Heart right ventricle (tissue), 16 donors: Measurements from ENCODE around the gene DBH. TPM values are rescaled to one million over a fixed set of nuclear protein-coding genes. Genes with fewer than 3 reads are reported as not detected.
"Not testable (repeated sequence)": the region's sequence is repeated elsewhere in the genome, so short reads cannot be mapped to it uniquely, and the experiment has no call there.

Experiments used
- ATAC-seq, 8 donors: fragments of 200-7000 bp; cut with Tn5 transposase; one replicate each; pipeline ENCODE4 v1.9.1; 2020; ENCODE audit warnings: mild to moderate bottlenecking in 8 of 8, moderate library complexity in 8 of 8, moderate number of reproducible peaks in 1 of 8
- DNase-seq, 2 donors: peaks; one replicate each; pipeline ENCODE4 v3.0.0-alpha.2; 2020
- H3K27ac ChIP-seq, 10 donors: fragments of 200-600 bp; sonication (generic) in 2 of 10; one replicate each; pipeline versions ENCODE4 v1.5.0 to v1.8.0; 2020 to 2022; ENCODE audit warnings: mild to moderate bottlenecking in 3 of 10
- H3K27me3 ChIP-seq, 7 donors: fragments of 200-600 bp; one replicate each; pipeline ENCODE4 v1.8.0; 2021 to 2022; ENCODE audit warnings: mild to moderate bottlenecking in 2 of 7
- H3K36me3 ChIP-seq, 9 donors: fragments of 200-600 bp; sonication (generic) in 1 of 9; one replicate each; pipeline versions ENCODE4 v1.5.0 to v1.8.0; 2020 to 2022; ENCODE audit warnings: mild to moderate bottlenecking in 2 of 9
- H3K4me1 ChIP-seq, 9 donors: fragments of 200-600 bp; sonication (generic) in 1 of 9; one replicate each; pipeline versions ENCODE4 v1.5.0 to v1.8.0; 2020 to 2022; ENCODE audit warnings: mild to moderate bottlenecking in 4 of 9
- H3K4me3 ChIP-seq, 10 donors: fragments of 200-600 bp; sonication (generic) in 2 of 10; one replicate each; pipeline versions ENCODE4 v1.5.0 to v1.8.0; 2020 to 2022; ENCODE audit warnings: mild to moderate bottlenecking in 7 of 10, moderate library complexity in 2 of 10
- H3K9me3 ChIP-seq, 11 donors: fragments of 200-600 bp in 10 of 11; sonication (generic) in 2 of 11; one replicate each; pipeline versions ENCODE4 v1.5.0 to v1.8.0; 2013 to 2022; ENCODE audit warnings: mild to moderate bottlenecking in 2 of 11, control low read depth in 1 of 11, moderate library complexity in 1 of 11
- CTCF ChIP-seq, 9 donors: fragments of 200-600 bp; sonication (generic) in 2 of 9; IDR thresholded peaks; one replicate each; pipeline versions ENCODE4 v1.5.0 to v1.8.0; 2021 to 2022; ENCODE audit warnings: antibody characterized with exemption in 9 of 9, mild to moderate bottlenecking in 5 of 9, moderate library complexity in 1 of 9
- WGBS, 2 donors: extraction: QIAGEN DNeasy Blood & Tissue Kit; methylation state at CpG; one replicate each; pipeline ENCODE4 v1.1.7; 2013; ENCODE audit warnings: inconsistent platforms in 1 of 2; 5-methylcytosine and 5-hydroxymethylcytosine counted together
- intact Hi-C, 10 donors: fragments of 100-400 bp; cut with DNase I; formaldehyde crosslinking; loops; one replicate each; pipeline versions ENCODE4 v1.11.1 to v1.14.2; 2022
- polyA plus RNA-seq, 2 donors: library from polyadenylated mRNA; stranded (reverse); fragments of 200-250 nt; gene quantifications; one replicate each; pipeline ENCODE4 v1.2.3, GENCODE V29; 2013
- total RNA-seq, 10 donors: library from RNA; stranded (reverse); fragmentation: NEBNext Ultra II Directional in 3 of 10; extraction: Animal tissue kit (Norgen Biotek cat#: 25700) in 3 of 10; gene quantifications; one replicate each; pipeline versions ENCODE4 v1.2.1 to v1.2.4, GENCODE V29; 2021 to 2023
- donor health status: Arrhythmogenic right ventricular cardiomyopathy.
- donor health status: ischemic (EF 13 %, LVEDD 7.1; RV severe dilation, severe dysfunction).
- donor health status: healthy with polysubstance abuse.
- donor health status: DM: no; HTN: yes; CAD: no.
- donor health status: DM: no; HTN: no; CAD: no.
- donor health status: ischemic (EF 25% LVEDD 6.9; RV normal size, moderate dysfunction).
- donor health status: ischemic (EF 25% LVEDD 5.7; RV mildly dilated, moderate dysfunction).
- donor health status: healthy.
- donor health status: DM: yes; HTN: yes; CAD: no.
- donor health status: Ischemic cardiomyopathy.
- donor health status: ischemic (EF 35%, LVEDD 5.7; RV mildly dilated, moderate dysfunction).
- donor health status: nonischemic (EF 11% LVEDD 7.7; RV severe dilation, severe dysfunction).
- donor health status: DM: yes; HTN: yes; CAD: no.
- donor health status: PGD.
- donor health status: ischemic (EF 29% LVEDD 5.4; RV normal size, mild dysfunction).
- donor health status: nonischemic (EF 23%, LVEDD 6.1; RV moderate dilation, normal function).

The DBH gene
- total and polyA plus RNA-seq, 12 donors = 0.01 to 0.09 TPM; not detected in 10

GRCh38 chr9:133671371-133671770 is 35.2 kb downstream of the DBH start:
- H3K36me3 ChIP-seq = no peaks in the 10 kb centered on the region
- peaks cover 0 to 6% (median 0%) of the 10 kb centered on the region in 11 donors for H3K9me3 ChIP-seq
- no peak for TF ChIP-seq CTCF (IDR thresholded peaks at IDR 0.05)
- no peak overlapping the region for H3K4me3 ChIP-seq
- H3K27me3 ChIP-seq = peaks cover 0 to 20% (median 0%) of the 10 kb centered on the region in 7 donors
- DNase-seq (no peak), ATAC-seq (no peak)
- peaks cover 0 to 21% (median 2%) of the 10 kb centered on the region in 9 donors for H3K4me1 ChIP-seq
- intact Hi-C loops = no loop called here
- WGBS, 2 donors = 89 to 95% methylated on average over 21 of the region's 21 CpGs
- no peak overlapping the region for H3K27ac ChIP-seq

DNA sequence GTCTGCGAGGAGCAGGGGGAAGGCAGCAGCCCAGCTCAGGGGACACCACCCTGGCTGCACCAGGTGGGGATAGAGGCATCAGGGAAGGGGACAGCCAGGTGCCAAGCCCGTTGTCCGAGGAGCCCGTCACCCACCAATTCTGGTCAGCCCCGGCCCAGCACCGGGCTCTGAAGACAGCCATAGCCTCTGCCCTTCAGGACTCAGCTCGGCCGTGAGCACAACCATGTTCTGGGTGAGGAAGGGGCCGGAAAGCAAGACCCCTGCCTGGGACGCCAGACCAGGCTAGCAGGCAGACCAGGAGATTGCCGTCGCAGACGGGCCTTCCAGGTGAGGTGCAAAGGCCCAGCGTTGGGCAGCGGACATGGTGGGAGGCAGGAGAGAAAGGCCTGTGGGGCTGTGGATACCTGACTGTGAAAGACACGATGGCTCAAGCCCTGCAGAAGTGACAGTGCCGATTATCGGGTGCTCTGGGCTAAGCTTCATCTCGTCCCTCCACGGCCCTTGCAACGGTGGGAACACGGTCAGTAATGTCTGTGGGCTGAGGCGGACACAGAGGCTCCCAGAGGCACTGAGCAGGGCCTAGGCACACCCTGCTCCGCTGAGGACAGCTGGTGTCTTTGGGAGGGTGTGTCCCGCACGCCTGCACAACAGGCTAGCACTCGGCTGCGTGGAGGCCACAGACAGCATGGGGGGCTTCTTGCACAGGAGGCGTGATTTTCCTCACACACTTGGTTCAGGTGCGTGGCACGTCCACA is 36.5 kb downstream of the DBH start:
- TF ChIP-seq CTCF (IDR thresholded peaks at IDR 0.05) = no peak
- WGBS, 2 donors = 89 to 93% methylated on average over 31 of the region's 31 CpGs
- Histone ChIP-seq H3K4me3 (no peak overlapping the region), H3K27ac (no peak overlapping the region), H3K36me3 (no peaks in the 10 kb centered on the region), H3K4me1 (peaks cover 0 to 11% (median 0%) of the 10 kb centered on the region in 9 donors), H3K27me3 (peaks cover 0 to 16% (median 0%) of the 10 kb centered on the region in 7 donors), H3K9me3 (peaks cover 0 to 6% (median 0%) of the 10 kb centered on the region in 11 donors)
- intact Hi-C loops = no loop called here
- ATAC-seq = peak in 2 of 8 donors; percentile 11 to 14
- no peak for DNase-seq

- 68 to 69% methylated on average over 9 of the region's 9 CpGs for WGBS, 2 donors
- intact Hi-C loops = no loop called here
- ATAC-seq = peak in 6 of 8 donors; percentile 28 to 60 (median 38)
These were observed 37.1 kb downstream of the DBH start for GRCh38 chr9:133673258-133673655.

DNA sequence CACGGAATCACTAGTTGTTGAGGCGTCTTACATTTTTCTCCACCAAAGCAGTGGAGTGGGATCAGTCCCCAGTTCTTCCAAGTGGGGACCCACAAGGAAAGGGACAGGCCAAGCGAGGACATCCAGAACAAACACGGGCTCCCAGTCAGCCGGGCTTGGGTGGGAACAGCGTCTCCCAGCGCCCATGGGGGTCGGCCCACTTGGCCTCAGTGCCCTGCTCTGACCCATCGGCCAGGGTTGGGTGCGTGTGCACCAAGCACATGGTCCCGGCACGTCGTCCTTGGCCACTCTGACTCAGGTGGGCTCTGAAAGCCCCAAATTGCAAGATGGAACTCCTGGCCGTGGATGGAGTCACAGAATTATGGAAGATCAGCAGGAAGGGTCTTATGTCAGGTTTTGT is 37.9 kb downstream of the DBH start:
- DNase-seq (no peak), ATAC-seq (no peak)
- Histone ChIP-seq H3K4me3 (no peak overlapping the region), H3K9me3 (peaks cover 0 to 6% (median 0%) of the 10 kb centered on the region in 11 donors), H3K4me1 (peaks cover 0 to 14% (median 5%) of the 10 kb centered on the region in 9 donors), H3K27ac (no peak overlapping the region), H3K27me3 (peaks cover 0 to 14% (median 0%) of the 10 kb centered on the region in 7 donors), H3K36me3 (no peaks in the 10 kb centered on the region)
- TF ChIP-seq CTCF (IDR thresholded peaks at IDR 0.05) = no peak
- intact Hi-C loops = no loop called here
- 95 to 96% methylated on average over 14 of the region's 14 CpGs for WGBS, 2 donors

More at GRCh38 chr9:133673258-133673655, 37.1 kb downstream of the DBH start:
- H3K27me3 ChIP-seq = peaks cover 0 to 14% (median 0%) of the 10 kb centered on the region in 7 donors
- no peaks in the 10 kb centered on the region for H3K36me3 ChIP-seq
- no peak overlapping the region for H3K27ac ChIP-seq
- TF ChIP-seq CTCF (IDR thresholded peaks at IDR 0.05) = no peak
- peaks cover 0 to 6% (median 0%) of the 10 kb centered on the region in 11 donors for H3K9me3 ChIP-seq
- H3K4me3 ChIP-seq = no peak overlapping the region
- DNase-seq = no peak
- peaks cover 0 to 9% (median 0%) of the 10 kb centered on the region in 9 donors for H3K4me1 ChIP-seq

- H3K27me3 ChIP-seq, H3K4me3 ChIP-seq, intact Hi-C loops, H3K36me3 ChIP-seq, ATAC-seq, H3K27ac ChIP-seq, DNase-seq, H3K9me3 ChIP-seq: not testable (repeated sequence)
- WGBS, 2 donors = 97 to 99% methylated on average over 3 of the region's 3 CpGs
- peaks cover 0 to 30% (median 21%) of the 10 kb centered on the region in 9 donors for H3K4me1 ChIP-seq
These were observed 39.6 kb downstream of the DBH start for GRCh38 chr9:133675796-133676195.
